PC-9 (cell line): ENCODE results near the gene PLB1. TPM values are rescaled to one million over a fixed set of nuclear protein-coding genes. Genes with fewer than 3 reads are reported as not detected.

Source experiments
- BruUV-seq: library from RNA; stranded (reverse); fragments of 400-500 nt; replicated peaks from 2 replicates; lab custom pipeline; 2021; lab: Mats Ljungman, UMichigan
- CTCF ChIA-PET: fragments of 300-600 bp; sonication (Branson Sonifier 250); formaldehyde crosslinking; loops from one replicate; lab custom pipeline; 2022; ENCODE audit warnings: antibody characterized with exemption; lab: Charles Lee
- POLR2A ChIA-PET: fragments of 300-600 bp; sonication (Branson Sonifier 250); formaldehyde crosslinking; loops from one replicate; lab custom pipeline; 2022; ENCODE audit warnings: antibody characterized with exemption; ENCODE audit not compliant: unreplicated experiment; lab: Charles Lee
- DNase-seq, 2 experiments: peaks; one replicate each; pipeline versions ENCODE4 v3.0.0 to v3.0.0-alpha.2; 2015 to 2022; ENCODE audit warnings: mixed read lengths in 1 of 2
- H2AFZ ChIP-seq: fragments of 200-600 bp; sonication (generic); 2 replicates; pipeline ENCODE4 v1.8.1; 2017; ENCODE audit warnings: antibody characterized with exemption
- H3F3A ChIP-seq: fragments of 200-600 bp; sonication (generic); 2 replicates; pipeline ENCODE4 v1.8.1; 2017; ENCODE audit warnings: antibody characterized with exemption, mild to moderate bottlenecking, low read depth; ENCODE audit not compliant: insufficient read depth
- H3K27ac ChIP-seq: fragments of 200-600 bp; sonication (generic); 2 replicates; pipeline ENCODE4 v1.6.1; 2016; ENCODE audit warnings: mixed run types
- H3K27me3 ChIP-seq: fragments of 200-600 bp; sonication (generic); 2 replicates; pipeline ENCODE4 v1.6.1; 2016; ENCODE audit warnings: low read depth, mixed run types; ENCODE audit not compliant: insufficient read depth
- H3K36me3 ChIP-seq: fragments of 200-600 bp; sonication (generic); 2 replicates; pipeline ENCODE4 v1.6.1; 2016; ENCODE audit warnings: low read depth, mixed run types
- H3K4me1 ChIP-seq: fragments of 200-600 bp; sonication (generic); replicated peaks from 2 replicates; pipeline ENCODE4 v1.6.1; 2016; ENCODE audit warnings: mixed run types; ENCODE audit not compliant: insufficient read depth
- H3K4me2 ChIP-seq: fragments of 200-600 bp; sonication (generic); 2 replicates; pipeline ENCODE4 v1.6.1; 2017; ENCODE audit warnings: mixed run types
- H3K4me3 ChIP-seq: fragments of 200-600 bp; sonication (generic); 2 replicates; pipeline ENCODE4 v1.6.1; 2016; ENCODE audit warnings: mixed run types
- H3K79me2 ChIP-seq: fragments of 200-600 bp; sonication (generic); 2 replicates; pipeline ENCODE4 v1.6.1; 2017; ENCODE audit warnings: low read depth, mixed run types
- H3K9me2 ChIP-seq: fragments of 200-600 bp; sonication (generic); 2 replicates; pipeline ENCODE4 v1.8.1; 2017; ENCODE audit warnings: mild to moderate bottlenecking; ENCODE audit not compliant: insufficient read depth
- H3K9me3 ChIP-seq: fragments of 200-600 bp; sonication (generic); 2 replicates; pipeline ENCODE4 v1.8.1; 2016; ENCODE audit warnings: low read depth; ENCODE audit not compliant: insufficient read depth
- H4K20me1 ChIP-seq: fragments of 200-600 bp; sonication (generic); 2 replicates; pipeline ENCODE4 v1.8.1; 2017; ENCODE audit not compliant: insufficient read depth
- CTCF ChIP-seq: fragments of 200-600 bp; sonication (generic); conservative IDR thresholded peaks from 2 replicates; pipeline ENCODE4 v1.6.1; 2017; ENCODE audit warnings: mixed run types, antibody characterized with exemption, mild to moderate bottlenecking, moderate library complexity
- EZH2 ChIP-seq: fragments of 200-600 bp; sonication (generic); IDR thresholded peaks from 2 replicates; pipeline ENCODE4 v1.8.0; 2017; ENCODE audit warnings: antibody characterized with exemption, low read depth
- intact Hi-C: fragments of 100-400 bp; cut with micrococcal nuclease; formaldehyde crosslinking; loops from one replicate; pipeline ENCODE4 v1.10.0; 2022; ENCODE audit not compliant: unreplicated experiment
- total RNA-seq: library from RNA; stranded (reverse); gene quantifications from 2 replicates; pipeline ENCODE4 v1.2.3, GENCODE V29; 2021

The PLB1 gene
- total RNA-seq, 1 experiment from 2014 or later, result 2.7 TPM

DNA sequence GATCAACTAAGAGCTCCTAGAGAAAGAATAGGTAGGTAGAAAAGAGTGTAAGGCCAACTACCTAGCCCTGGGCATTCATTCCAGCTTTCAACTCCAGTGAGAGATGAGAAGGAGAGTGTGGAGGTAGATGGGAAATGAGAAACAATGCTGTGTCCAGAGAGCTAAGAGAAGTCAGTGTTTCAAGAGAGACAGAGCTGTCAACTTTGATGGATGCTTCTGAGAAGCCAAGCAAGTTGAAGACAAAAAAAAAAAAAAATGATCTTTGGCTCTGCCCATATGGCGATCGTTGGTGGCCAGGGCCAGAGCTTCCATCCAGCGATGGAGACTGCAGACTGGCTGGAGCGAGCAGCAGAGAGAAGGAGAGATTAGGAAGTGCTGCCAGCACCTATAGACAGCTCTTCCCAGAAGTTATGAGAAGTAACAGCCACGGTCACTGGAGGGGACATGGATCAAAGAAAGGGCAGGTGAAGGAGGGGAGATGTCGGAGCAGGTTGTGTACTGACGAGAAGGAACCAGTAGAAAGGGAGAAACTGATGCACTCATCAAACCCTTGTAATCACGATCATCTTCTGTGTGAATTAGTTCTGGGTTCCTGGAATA lies 143.3 kb downstream of the PLB1 start:
- peaks cover 57% of the 10 kb centered on the region for H3K4me1 ChIP-seq
- TF ChIP-seq EZH2 (no peak), CTCF (no peak)
- CTCF ChIA-PET, result no interaction called here
- DNase-seq, result no peak
- peak overlapping the region; percentile 72 for H3K27ac ChIP-seq
- H3K4me3 ChIP-seq, result no peak overlapping the region
- H4K20me1 ChIP-seq, result no peaks in the 10 kb centered on the region
- BruUV-seq, result TSS peak; percentile 35
- H3K4me2 ChIP-seq, result peak overlapping the region; percentile 65
- intact Hi-C loops, result no loop called here
- H3K9me3 ChIP-seq, result no peaks in the 10 kb centered on the region
- no peaks in the 10 kb centered on the region for H3K36me3 ChIP-seq
- POLR2A ChIA-PET, result interaction anchor here (0.5 to 1.0 kb wide), 6 partner anchors 8 to 113 kb away, joined by 3 to 10 read pairs (median 6); partner anchors contain the start of gene PPP1CB
- H3F3A ChIP-seq, result peaks cover 39% of the 10 kb centered on the region
- no peak overlapping the region for H2AFZ ChIP-seq
- no peaks in the 10 kb centered on the region for H3K79me2 ChIP-seq
- H3K27me3 ChIP-seq, result no peaks in the 10 kb centered on the region
- H3K9me2 ChIP-seq, result no peaks in the 10 kb centered on the region

- peaks cover 41% of the 10 kb centered on the region for H3F3A ChIP-seq
- peak overlapping the region; percentile 72 for H3K27ac ChIP-seq
- ChIA-PET POLR2A (interaction anchor here (0.5 to 1.0 kb wide), 4 partner anchors 8 to 76 kb away, joined by 3 to 10 read pairs (median 4); no protein-coding TSS in a partner anchor), CTCF (interaction anchor here (1.0 kb wide), 1 partner anchor 15 kb away, joined by 3 read pairs; no protein-coding TSS in a partner anchor)
- no peaks in the 10 kb centered on the region for H3K36me3 ChIP-seq
- intact Hi-C loops, result no loop called here
- no peaks in the 10 kb centered on the region for H3K9me3 ChIP-seq
- H3K4me3 ChIP-seq, result no peak overlapping the region
- no peaks in the 10 kb centered on the region for H3K27me3 ChIP-seq
- no peaks in the 10 kb centered on the region for H3K9me2 ChIP-seq
- peak overlapping the region; percentile 65 for H3K4me2 ChIP-seq
- DNase-seq, result peak; percentile 72 to 99
- no peaks in the 10 kb centered on the region for H3K79me2 ChIP-seq
- peaks cover 57% of the 10 kb centered on the region for H3K4me1 ChIP-seq
- BruUV-seq, result no TSS peak
- no peaks in the 10 kb centered on the region for H4K20me1 ChIP-seq
- H2AFZ ChIP-seq, result no peak overlapping the region
- no peak for TF ChIP-seq EZH2
- TF ChIP-seq CTCF, result no peak
Measured at GRCh38 chr2:28639836-28640235, 144.0 kb downstream of the PLB1 start.

GRCh38 chr2:28640260-28640907 lies 144.5 kb downstream of the PLB1 start:
- no peaks in the 10 kb centered on the region for H3K79me2 ChIP-seq
- peak overlapping the region; percentile 65 for H3K4me2 ChIP-seq
- DNase-seq, result peak in 1 of 2 experiments; percentile 55
- no peaks in the 10 kb centered on the region for H4K20me1 ChIP-seq
- H3K9me3 ChIP-seq, result no peaks in the 10 kb centered on the region
- ChIA-PET POLR2A (interaction anchor here (0.8 to 1.0 kb wide), 2 partner anchors 9 to 27 kb away, joined by 3 to 10 read pairs; no protein-coding TSS in a partner anchor), CTCF (interaction anchor here (1.0 kb wide), 1 partner anchor 15 kb away, joined by 3 read pairs; no protein-coding TSS in a partner anchor)
- H3K9me2 ChIP-seq, result no peaks in the 10 kb centered on the region
- TSS peak; percentile 74 for BruUV-seq
- no peaks in the 10 kb centered on the region for H3K27me3 ChIP-seq
- peaks cover 57% of the 10 kb centered on the region for H3K4me1 ChIP-seq
- H3K36me3 ChIP-seq, result no peaks in the 10 kb centered on the region
- H3K4me3 ChIP-seq, result no peak overlapping the region
- peaks cover 43% of the 10 kb centered on the region for H3F3A ChIP-seq
- intact Hi-C loops, result no loop called here
- peak overlapping the region; percentile 72 for H3K27ac ChIP-seq
- TF ChIP-seq CTCF, result no peak
- no peak for TF ChIP-seq EZH2
- no peak overlapping the region for H2AFZ ChIP-seq
